ENCODE measurements around the gene CLTA.
"Not testable (repeated sequence)": the region's sequence is repeated elsewhere in the genome, so short reads cannot be mapped to it uniquely, and the experiment has no call there.

The CLTA gene

DNA sequence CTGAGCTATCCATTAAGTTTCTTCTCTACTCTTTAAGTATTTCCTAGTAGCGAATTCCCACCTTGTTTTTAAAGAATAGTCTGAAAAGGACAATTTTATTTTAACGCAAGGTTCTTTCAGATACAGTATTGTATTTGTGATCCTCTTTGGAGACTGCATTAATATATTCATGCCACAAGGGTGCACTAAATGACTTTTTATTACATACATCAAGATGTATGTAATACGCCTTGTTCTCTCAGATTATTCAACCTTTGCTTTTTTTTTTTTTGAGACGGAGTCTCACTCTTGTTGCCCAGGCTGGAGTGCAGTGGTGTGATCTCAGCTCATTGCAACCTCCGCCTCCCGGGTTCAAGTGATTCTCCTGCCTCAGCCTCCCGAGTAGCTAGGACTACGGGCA, 57.3 kb downstream of the CLTA start:
- not testable (repeated sequence) for DNase-seq

DNA sequence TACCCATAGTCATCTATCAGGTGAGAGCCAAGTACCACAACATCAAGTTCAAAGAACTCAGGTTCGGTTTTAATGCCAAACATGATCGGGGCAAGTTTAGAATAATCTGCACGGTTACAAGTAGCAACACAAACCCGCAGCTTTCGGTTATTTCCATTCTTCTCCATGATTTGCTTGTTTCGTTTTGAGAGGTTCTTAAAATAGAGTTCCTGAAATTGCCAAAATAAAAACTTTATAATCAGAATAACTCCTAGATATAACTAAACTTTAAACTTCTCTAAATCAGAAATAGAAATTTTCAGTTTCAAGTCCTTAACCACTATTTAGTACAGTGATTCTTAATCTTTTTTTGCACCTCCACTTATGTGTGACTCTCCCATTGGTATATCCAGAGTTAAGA, 58.5 kb downstream of the CLTA start:
- DNase-seq = no peak

DNA sequence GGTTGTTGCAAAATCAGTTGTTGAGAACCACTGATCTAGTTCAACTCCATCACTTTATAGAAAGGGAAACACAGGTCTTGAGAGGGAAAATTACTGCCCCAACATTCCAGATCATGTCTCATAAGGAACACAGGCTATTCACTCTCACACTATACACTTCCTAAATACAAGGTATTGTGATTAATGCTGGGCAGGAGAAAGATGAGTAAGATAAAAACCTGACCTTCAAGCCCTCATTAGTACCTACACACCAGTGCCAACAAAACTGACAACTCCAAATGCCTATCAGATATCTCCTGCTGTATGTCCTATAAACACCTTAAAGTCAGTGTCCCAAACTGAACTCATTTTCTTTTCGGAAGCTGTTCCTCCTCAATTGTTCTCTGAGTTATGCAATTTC, 59.4 kb downstream of the CLTA start:
- no peak for DNase-seq

DNA sequence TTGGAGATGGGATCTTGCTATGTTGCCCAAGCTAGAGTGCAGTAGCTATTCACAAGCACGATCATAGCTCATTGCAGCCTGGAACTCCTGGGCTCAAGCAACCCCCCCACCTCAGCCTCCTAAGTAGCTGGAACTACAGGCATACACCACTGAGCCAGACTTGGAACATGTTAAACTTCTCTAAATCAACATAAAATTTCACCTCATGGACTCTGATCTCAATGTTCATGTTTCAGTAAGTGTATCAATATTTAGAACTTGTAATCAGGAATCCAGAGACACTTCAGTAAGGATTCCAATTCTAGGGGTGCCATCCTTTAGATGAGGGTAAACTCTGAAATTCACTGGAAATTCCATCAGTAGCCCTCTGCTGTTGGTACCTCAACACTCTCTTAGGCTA, 60.7 kb downstream of the CLTA start:
- no peak for DNase-seq

DNA sequence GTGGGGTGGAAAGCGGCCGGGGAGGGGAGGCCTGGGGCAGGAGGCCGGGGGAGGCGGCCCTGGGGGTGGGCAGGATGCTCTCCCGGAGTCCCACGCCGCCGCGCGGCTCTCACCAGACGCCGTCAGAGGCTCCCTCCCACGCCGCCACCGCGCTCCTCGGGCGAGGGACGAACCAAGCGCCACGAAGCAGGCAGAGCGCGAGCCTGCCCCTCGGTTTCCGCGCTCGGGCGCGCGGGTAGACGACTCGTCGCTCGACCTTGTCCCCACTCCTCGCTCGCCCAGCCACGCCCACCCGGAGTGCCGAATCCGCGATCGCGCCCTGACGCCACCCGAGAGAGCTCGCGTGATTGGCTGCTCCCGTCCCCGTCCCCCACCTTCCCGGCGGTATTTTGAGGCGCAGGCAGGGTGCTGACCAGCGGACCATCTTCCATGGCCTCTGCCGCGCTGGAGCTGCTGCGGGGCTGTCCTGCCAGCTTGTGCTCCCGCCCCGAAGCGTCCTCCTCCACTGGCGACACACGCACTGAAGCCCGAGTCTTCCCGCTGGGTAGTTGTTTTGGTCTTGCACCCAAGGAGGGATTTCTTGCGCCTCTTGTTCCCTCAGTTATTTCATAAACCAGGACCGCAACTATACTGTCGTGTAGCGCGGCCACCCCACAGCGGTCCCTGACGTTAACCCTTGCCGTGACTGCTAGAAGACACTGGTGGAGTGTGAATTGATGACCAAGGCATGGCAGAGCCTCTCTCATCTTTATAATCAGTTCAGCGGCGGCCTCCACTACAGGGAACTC, 67.7 kb downstream of the CLTA start, which contains the start of gene GNE:
Gene GNE, minus strand, starts transcription at position 241 of the 788 bp plus-strand sequence. CDS start 9,093 bp downstream, outside the sequence.
- DNase-seq = peak; percentile 92

DNA sequence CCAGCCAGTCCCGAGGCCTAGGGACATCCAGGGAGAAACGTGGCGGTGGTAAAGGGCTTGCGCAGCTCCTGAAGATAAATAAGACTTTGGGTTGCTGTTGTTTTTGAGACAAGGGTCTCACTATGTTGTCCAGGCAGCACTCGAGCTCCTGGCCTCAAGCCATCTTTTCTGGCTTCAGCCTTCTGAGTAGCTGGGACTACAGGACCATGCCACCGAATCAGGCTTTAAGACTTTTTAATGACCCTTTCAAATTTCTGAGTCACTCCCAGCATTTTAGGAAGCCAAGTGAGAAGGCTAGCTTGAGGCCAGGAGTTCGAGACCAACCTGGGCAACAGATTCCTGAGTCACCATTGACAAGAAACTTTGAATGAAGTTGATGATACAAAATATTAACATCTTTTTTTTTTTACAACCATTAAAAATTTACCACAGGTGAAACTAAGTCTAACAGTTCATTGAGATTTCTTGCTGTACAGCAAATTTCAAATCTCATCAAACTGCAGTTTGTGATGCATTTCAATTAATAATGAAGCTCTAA, 68.3 kb downstream of the CLTA start:
- DNase-seq = no peak
